ENCODE results near the gene RAPGEF4. TPM values are rescaled to one million over a fixed set of nuclear protein-coding genes. Genes with fewer than 3 reads are reported as not detected.

The RAPGEF4 gene
- total and polyA plus RNA-seq, 3 experiments from 2014 or later, result not detected

- H3K27ac Mint-ChIP-seq, result no peak overlapping the region
- H3K27me3 Mint-ChIP-seq, result peaks cover 7 to 25% of the 10 kb centered on the region in 2 donors
These were observed 168.6 kb downstream of the RAPGEF4 start for GRCh38 chr2:172904236-172904635.

GRCh38 chr2:172905937-172906811 is 170.5 kb downstream of the RAPGEF4 start:
- H3K4me3 Mint-ChIP-seq, result no peak overlapping the region
- H3K36me3 Mint-ChIP-seq, result no peaks in the 10 kb centered on the region
- no peak overlapping the region for H3K27ac Mint-ChIP-seq
- Histone ChIP-seq H3K4me3 (ENCODE audit: low read length) (no peak overlapping the region), H3K27ac (ENCODE audit: low read depth, low read length) (no peak overlapping the region), H3K4me1 (ENCODE audit: insufficient read depth, low read length) (no peaks in the 10 kb centered on the region), H3K36me3 (ENCODE audit: insufficient read depth, low read length) (no peaks in the 10 kb centered on the region), H3K27me3 (ENCODE audit: insufficient read depth, low read length, poor library complexity, severe bottlenecking) (no peaks in the 10 kb centered on the region), H3K9me3 (ENCODE audit: low read length) (no peaks in the 10 kb centered on the region)
- H3K4me1 Mint-ChIP-seq, result peaks cover 0 to 2% (median 0%) of the 10 kb centered on the region in 3 donors
- no peaks in the 10 kb centered on the region for H3K9me3 Mint-ChIP-seq
- ChIA-PET POLR2A (no interaction called here), CTCF (no interaction called here)
- H3K27me3 Mint-ChIP-seq, result peaks cover 3 to 18% of the 10 kb centered on the region in 2 donors
- no peak for DNase-seq

More at GRCh38 chr2:172904236-172904635, 168.6 kb downstream of the RAPGEF4 start:
- no peaks in the 10 kb centered on the region for H3K9me3 Mint-ChIP-seq
- no peaks in the 10 kb centered on the region for H3K4me1 ChIP-seq (ENCODE audit: insufficient read depth, low read length)
- H3K4me1 Mint-ChIP-seq, result peaks cover 0 to 2% (median 0%) of the 10 kb centered on the region in 3 donors
- ChIA-PET CTCF (no interaction called here), POLR2A (no interaction called here)
- no peak for DNase-seq
- H3K36me3 ChIP-seq (ENCODE audit: insufficient read depth, low read length), result no peaks in the 10 kb centered on the region
- no peaks in the 10 kb centered on the region for H3K36me3 Mint-ChIP-seq
- H3K27me3 ChIP-seq (ENCODE audit: insufficient read depth, low read length, poor library complexity, severe bottlenecking), result no peaks in the 10 kb centered on the region
- H3K27ac ChIP-seq (ENCODE audit: low read depth, low read length), result no peak overlapping the region
- no peak overlapping the region for H3K4me3 Mint-ChIP-seq
- H3K4me3 ChIP-seq (ENCODE audit: low read length), result no peak overlapping the region
- no peaks in the 10 kb centered on the region for H3K9me3 ChIP-seq (ENCODE audit: low read length)

GRCh38 chr2:172908275-172908674 is 172.6 kb downstream of the RAPGEF4 start:
- Histone ChIP-seq H3K4me3 (ENCODE audit: low read length) (no peak overlapping the region), H3K27me3 (ENCODE audit: insufficient read depth, low read length, poor library complexity, severe bottlenecking) (no peaks in the 10 kb centered on the region), H3K27ac (ENCODE audit: low read depth, low read length) (no peak overlapping the region), H3K4me1 (ENCODE audit: insufficient read depth, low read length) (no peaks in the 10 kb centered on the region), H3K36me3 (ENCODE audit: insufficient read depth, low read length) (no peaks in the 10 kb centered on the region), H3K9me3 (ENCODE audit: low read length) (no peaks in the 10 kb centered on the region)
- H3K9me3 Mint-ChIP-seq, result no peaks in the 10 kb centered on the region
- H3K27me3 Mint-ChIP-seq, result peaks cover 3 to 4% of the 10 kb centered on the region in 2 donors
- H3K4me1 Mint-ChIP-seq, result peaks cover 0 to 2% (median 0%) of the 10 kb centered on the region in 3 donors
- no peak for DNase-seq
- peak overlapping the region in 2 of 8 donors; percentile 14 to 19 for H3K27ac Mint-ChIP-seq
- ChIA-PET CTCF (no interaction called here), POLR2A (no interaction called here)
- H3K36me3 Mint-ChIP-seq, result no peaks in the 10 kb centered on the region
- no peak overlapping the region for H3K4me3 Mint-ChIP-seq

GRCh38 chr2:172909454-172909853 is 173.8 kb downstream of the RAPGEF4 start:
- Mint-ChIP-seq H3K36me3 (no peaks in the 10 kb centered on the region), H3K9me3 (no peaks in the 10 kb centered on the region), H3K4me3 (no peak overlapping the region), H3K27ac (no peak overlapping the region), H3K4me1 (peaks cover 0 to 2% (median 0%) of the 10 kb centered on the region in 3 donors), H3K27me3 (peaks cover 3 to 4% of the 10 kb centered on the region in 2 donors)
- Histone ChIP-seq H3K4me1 (ENCODE audit: insufficient read depth, low read length) (no peaks in the 10 kb centered on the region), H3K27ac (ENCODE audit: low read depth, low read length) (no peak overlapping the region), H3K9me3 (ENCODE audit: low read length) (no peaks in the 10 kb centered on the region), H3K27me3 (ENCODE audit: insufficient read depth, low read length, poor library complexity, severe bottlenecking) (no peaks in the 10 kb centered on the region), H3K4me3 (ENCODE audit: low read length) (no peak overlapping the region), H3K36me3 (ENCODE audit: insufficient read depth, low read length) (no peaks in the 10 kb centered on the region)
- POLR2A ChIA-PET, result no interaction called here
- CTCF ChIA-PET, result no interaction called here
- DNase-seq, result no peak

GRCh38 chr2:172912266-172912665 is 176.6 kb downstream of the RAPGEF4 start:
- H3K4me1 ChIP-seq (ENCODE audit: insufficient read depth, low read length), result no peaks in the 10 kb centered on the region
- CTCF ChIA-PET, result no interaction called here
- DNase-seq, result no peak

GRCh38 chr2:172914341-172915008 is 178.8 kb downstream of the RAPGEF4 start:
- POLR2A ChIA-PET, result no interaction called here
- Mint-ChIP-seq H3K36me3 (no peaks in the 10 kb centered on the region), H3K4me1 (no peaks in the 10 kb centered on the region), H3K4me3 (no peak overlapping the region), H3K9me3 (no peaks in the 10 kb centered on the region), H3K27me3 (peaks cover 0 to 19% of the 10 kb centered on the region in 2 donors), H3K27ac (no peak overlapping the region)
- no peaks in the 10 kb centered on the region for H3K4me1 ChIP-seq (ENCODE audit: insufficient read depth, low read length)
- CTCF ChIA-PET, result no interaction called here
- no peaks in the 10 kb centered on the region for H3K36me3 ChIP-seq (ENCODE audit: insufficient read depth, low read length)
- no peak overlapping the region for H3K4me3 ChIP-seq (ENCODE audit: low read length)
- no peak for DNase-seq
- H3K27me3 ChIP-seq (ENCODE audit: insufficient read depth, low read length, poor library complexity, severe bottlenecking), result no peaks in the 10 kb centered on the region
- no peaks in the 10 kb centered on the region for H3K9me3 ChIP-seq (ENCODE audit: low read length)
- no peak overlapping the region for H3K27ac ChIP-seq (ENCODE audit: low read depth, low read length)

More at GRCh38 chr2:172912266-172912665, 176.6 kb downstream of the RAPGEF4 start:
- Mint-ChIP-seq H3K9me3 (no peaks in the 10 kb centered on the region), H3K27me3 (peaks cover 0 to 9% of the 10 kb centered on the region in 2 donors), H3K4me3 (peak overlapping the region in 1 of 7 donors; percentile 18), H3K36me3 (no peaks in the 10 kb centered on the region), H3K4me1 (no peaks in the 10 kb centered on the region), H3K27ac (peak overlapping the region in 4 of 8 donors; percentile 4 to 65 (median 14))
- Histone ChIP-seq H3K27me3 (ENCODE audit: insufficient read depth, low read length, poor library complexity, severe bottlenecking) (no peaks in the 10 kb centered on the region), H3K9me3 (ENCODE audit: low read length) (no peaks in the 10 kb centered on the region), H3K4me3 (ENCODE audit: low read length) (no peak overlapping the region), H3K36me3 (ENCODE audit: insufficient read depth, low read length) (no peaks in the 10 kb centered on the region), H3K27ac (ENCODE audit: low read depth, low read length) (no peak overlapping the region)
- POLR2A ChIA-PET, result no interaction called here

- H3K9me3 Mint-ChIP-seq, result no peaks in the 10 kb centered on the region
- no peaks in the 10 kb centered on the region for H3K36me3 Mint-ChIP-seq
- H3K4me3 Mint-ChIP-seq, result no peak overlapping the region
- no peaks in the 10 kb centered on the region for H3K4me1 Mint-ChIP-seq
- H3K27me3 Mint-ChIP-seq, result peaks cover 1 to 41% of the 10 kb centered on the region in 2 donors
- Histone ChIP-seq H3K36me3 (ENCODE audit: insufficient read depth, low read length) (no peaks in the 10 kb centered on the region), H3K27ac (ENCODE audit: low read depth, low read length) (no peak overlapping the region), H3K27me3 (ENCODE audit: insufficient read depth, low read length, poor library complexity, severe bottlenecking) (no peaks in the 10 kb centered on the region), H3K4me3 (ENCODE audit: low read length) (no peak overlapping the region), H3K4me1 (ENCODE audit: insufficient read depth, low read length) (no peaks in the 10 kb centered on the region), H3K9me3 (ENCODE audit: low read length) (no peaks in the 10 kb centered on the region)
- DNase-seq, result no peak
- POLR2A ChIA-PET, result no interaction called here
- CTCF ChIA-PET, result no interaction called here
- no peak overlapping the region for H3K27ac Mint-ChIP-seq
These were observed 182.1 kb downstream of the RAPGEF4 start for GRCh38 chr2:172917716-172918115.

- Mint-ChIP-seq H3K27ac (no peak overlapping the region), H3K9me3 (no peaks in the 10 kb centered on the region), H3K4me1 (no peaks in the 10 kb centered on the region), H3K4me3 (no peak overlapping the region), H3K36me3 (no peaks in the 10 kb centered on the region), H3K27me3 (peaks cover 4 to 48% of the 10 kb centered on the region in 2 donors)
- no peaks in the 10 kb centered on the region for H3K9me3 ChIP-seq (ENCODE audit: low read length)
- no peaks in the 10 kb centered on the region for H3K27me3 ChIP-seq (ENCODE audit: insufficient read depth, low read length, poor library complexity, severe bottlenecking)
- CTCF ChIA-PET, result no interaction called here
- no peak overlapping the region for H3K4me3 ChIP-seq (ENCODE audit: low read length)
- H3K27ac ChIP-seq (ENCODE audit: low read depth, low read length), result no peak overlapping the region
- no peak for DNase-seq
- no peaks in the 10 kb centered on the region for H3K36me3 ChIP-seq (ENCODE audit: insufficient read depth, low read length)
- POLR2A ChIA-PET, result no interaction called here
- H3K4me1 ChIP-seq (ENCODE audit: insufficient read depth, low read length), result no peaks in the 10 kb centered on the region
These were observed 184.1 kb downstream of the RAPGEF4 start for GRCh38 chr2:172919732-172920131.
